Endothelial cell of umbilical vein (primary cell): ENCODE data around the gene ARL3. TPM values are rescaled to one million over a fixed set of nuclear protein-coding genes. Genes with fewer than 3 reads are reported as not detected.

Experiments
- BruUV-seq: library from RNA; stranded (reverse); fragments of 400-500 nt; replicated peaks from 2 replicates; lab custom pipeline; 2021; lab: Mats Ljungman, UMichigan
- CTCF ChIA-PET: fragments of 300-600, 350-600 bp; sonication (Branson Sonifier 250); formaldehyde crosslinking; loops from one replicate; lab custom pipeline; 2021; ENCODE audit warnings: antibody characterized with exemption, inconsistent platforms; lab: Charles Lee
- POLR2A ChIA-PET: fragments of 300-600, 350-600 bp; sonication (Branson Sonifier 250); formaldehyde crosslinking; loops from one replicate; lab custom pipeline; 2021; ENCODE audit warnings: antibody characterized with exemption, inconsistent platforms; lab: Charles Lee
- DNase-seq: peaks from one replicate; pipeline ENCODE4 v3.0.0-alpha.2; 2011; ENCODE audit warnings: low read depth, low spot score
- FAIRE-seq: peaks from 2 replicates; lab custom pipeline; 2011; peaks lifted over from hg19 to GRCh38; lab: Jason Lieb, UNC
- H2AFZ ChIP-seq: 2 replicates; pipeline ENCODE4 v1.6.0; 2012; ENCODE audit warnings: low read depth, low read length, control low read depth, inconsistent platforms
- H3K27ac ChIP-seq: 2 replicates; pipeline ENCODE4 v1.5.1; 2011; ENCODE audit warnings: low read depth, mild to moderate bottlenecking, control low read depth, low read length, moderate library complexity; ENCODE audit not compliant: insufficient read depth
- H3K27me3 ChIP-seq, 2 experiments: 2 replicates each; pipeline versions ENCODE4 v1.6.0 to v1.6.1; 2011; ENCODE audit warnings: low read length in 2 of 2, mixed read lengths in 1 of 2; ENCODE audit not compliant: control insufficient read depth in 2 of 2, insufficient read depth in 2 of 2
- H3K36me3 ChIP-seq, 2 experiments: 2 replicates in 1 of 2; 3 replicates in 1 of 2; pipeline ENCODE4 v1.5.1; 2011; ENCODE audit warnings: low read length in 2 of 2, mild to moderate bottlenecking in 1 of 2, moderate library complexity in 1 of 2; ENCODE audit not compliant: control insufficient read depth in 2 of 2, insufficient read depth in 2 of 2; ENCODE audit errors: extremely low read depth in 1 of 2
- H3K4me1 ChIP-seq: 3 replicates; pipeline ENCODE4 v1.5.1; 2011; ENCODE audit warnings: mild to moderate bottlenecking, low read length; ENCODE audit not compliant: control insufficient read depth, insufficient read depth; ENCODE audit errors: extremely low read depth
- H3K4me2 ChIP-seq: 2 replicates; pipeline ENCODE4 v1.6.1; 2011; ENCODE audit warnings: low read length, control low read depth, mixed read lengths; ENCODE audit not compliant: insufficient read depth
- H3K4me3 ChIP-seq, 3 experiments: fragments of 200-600 bp in 1 of 3; sonication (generic), shearing (Covaris generic) in 1 of 3; replicated peaks in 1 of 3; 2 replicates each; pipeline ENCODE4 v1.5.1; 2011 to 2016; ENCODE audit warnings: control low read depth in 3 of 3, low read length in 3 of 3, mild to moderate bottlenecking in 2 of 3, inconsistent platforms in 1 of 3, low read depth in 1 of 3, moderate library complexity in 1 of 3; ENCODE audit not compliant: insufficient read depth in 1 of 3
- H3K79me2 ChIP-seq: 2 replicates; pipeline ENCODE4 v1.6.0; 2012; ENCODE audit warnings: low read length, inconsistent platforms; ENCODE audit not compliant: control insufficient read depth, insufficient read depth
- H3K9ac ChIP-seq: replicated peaks from 2 replicates; pipeline ENCODE3; 2011; ENCODE audit warnings: low read length, control low read depth; ENCODE audit not compliant: insufficient read depth; ENCODE audit errors: extremely low read depth
- H3K9me1 ChIP-seq: replicated peaks from 3 replicates; pipeline ENCODE4 v1.6.0; 2011; ENCODE audit warnings: mild to moderate bottlenecking, low read length; ENCODE audit not compliant: control insufficient read depth, insufficient read depth; ENCODE audit errors: extremely low read depth
- H3K9me3 ChIP-seq: replicated peaks from 2 replicates; pipeline ENCODE4 v1.5.1; 2012; ENCODE audit warnings: low read length, inconsistent platforms; ENCODE audit not compliant: control insufficient read depth, insufficient read depth
- H4K20me1 ChIP-seq: replicated peaks from 2 replicates; pipeline ENCODE3; 2011; ENCODE audit warnings: mild to moderate bottlenecking, low read length; ENCODE audit not compliant: control insufficient read depth, insufficient read depth; ENCODE audit errors: extremely low read depth
- CTCF ChIP-seq, 2 donors: IDR thresholded peaks; 1 replicate in 1 of 2; 2 replicates in 1 of 2; pipeline ENCODE4 v1.5.1; 2011; ENCODE audit warnings: low read length in 2 of 2, mild to moderate bottlenecking in 2 of 2, moderate library complexity in 2 of 2, control low read depth in 1 of 2, inconsistent platforms in 1 of 2, low read depth in 1 of 2; ENCODE audit not compliant: insufficient read depth in 1 of 2; ENCODE audit errors: extremely low read depth in 1 of 2
- EZH2 ChIP-seq: IDR thresholded peaks from 2 replicates; pipeline ENCODE4 v1.6.1; 2012; ENCODE audit warnings: borderline replicate concordance, low read depth, mild to moderate bottlenecking, moderate library complexity, low read length, inconsistent platforms; ENCODE audit not compliant: severe bottlenecking
- FOS ChIP-seq: IDR thresholded peaks from 2 replicates; pipeline ENCODE4 v1.6.1; 2011; ENCODE audit warnings: mild to moderate bottlenecking, low read length, moderate library complexity, borderline replicate concordance; ENCODE audit not compliant: insufficient read depth
- GATA2 ChIP-seq: IDR thresholded peaks from 2 replicates; pipeline ENCODE4 v1.7.0; 2011; ENCODE audit warnings: low read depth, mild to moderate bottlenecking, moderate library complexity, mixed read lengths, low read length; ENCODE audit not compliant: insufficient read length, insufficient read depth
- JUN ChIP-seq: IDR thresholded peaks from 2 replicates; pipeline ENCODE4 v1.6.1; 2011; ENCODE audit warnings: borderline replicate concordance, low read depth; ENCODE audit not compliant: insufficient read length, insufficient read depth
- MAX ChIP-seq: IDR thresholded peaks from 2 replicates; pipeline ENCODE4 v1.6.1; 2011; ENCODE audit not compliant: insufficient read depth, insufficient read length
- MYC ChIP-seq: IDR thresholded peaks from one replicate; pipeline ENCODE4 v1.6.1; 2011; ENCODE audit warnings: mild to moderate bottlenecking, low read depth, low read length
- POLR2A ChIP-seq: IDR thresholded peaks from 2 replicates; pipeline ENCODE4 v1.6.1; 2012; ENCODE audit warnings: low read depth, mild to moderate bottlenecking, control low read depth, low read length
- POLR2AphosphoS5 ChIP-seq: IDR thresholded peaks from 2 replicates; pipeline ENCODE4 v1.6.1; 2012; ENCODE audit warnings: low read depth, mild to moderate bottlenecking, control low read depth, low read length, moderate library complexity; ENCODE audit not compliant: insufficient read depth
- dilution Hi-C: fragments of 300-500 bp; cut with MboI; formaldehyde crosslinking; loops from one replicate; pipeline ENCODE4 v1.15.0; 2019; ENCODE audit warnings: low sequenced_read_pairs; ENCODE audit not compliant: extremely low pct_ligation_motif_present
- intact Hi-C: fragments of 100-400 bp; cut with micrococcal nuclease; formaldehyde crosslinking; loops from one replicate; pipeline ENCODE4 v1.10.0; 2022
- polyA plus RNA-seq, 4 experiments: library from polyadenylated mRNA; depleted of rRNA in 3 of 4; stranded (reverse) in 3 of 4; unstranded in 1 of 4; fragments of >200 nt; gene quantifications; 2 replicates each; pipeline versions ENCODE4 v1.2.1 to v1.2.3, GENCODE V29; 2011 to 2012; ENCODE audit warnings: missing spikeins in 1 of 4
- total RNA-seq: library from RNA; stranded (reverse); gene quantifications from 2 replicates; pipeline ENCODE4 v1.2.3, GENCODE V29; 2021

The ARL3 gene
- total and polyA plus RNA-seq, 2 donors (not counting 3 experiments of a cell fraction or from before 2014, with no cell fraction given) = 6.6 to 11.0 TPM

GRCh38 chr10:102641402-102641801 lies 72.8 kb downstream of the ARL3 start:
- TF ChIP-seq JUN (no peak), CTCF (IDR thresholded peaks at IDR 0.05; ENCODE audit: extremely low read depth in 1 of 2, insufficient read depth in 1 of 2, low read depth in 1 of 2, low read length in 2 of 2) (no peak), FOS (no peak), POLR2A (no peak), POLR2AphosphoS5 (no peak), GATA2 (no peak), MAX (no peak), EZH2 (no peak), MYC (no peak)
- dilution Hi-C loops (no loop called here), intact Hi-C loops (no loop called here)
- BruUV-seq = no TSS peak
- peaks cover 24% of the 10 kb centered on the region for H3K79me2 ChIP-seq
- peaks cover 6% of the 10 kb centered on the region for H3K4me1 ChIP-seq
- no peaks in the 10 kb centered on the region for H3K9me3 ChIP-seq
- no peaks in the 10 kb centered on the region for H3K27me3 ChIP-seq
- no peaks in the 10 kb centered on the region for H4K20me1 ChIP-seq
- H3K27ac ChIP-seq = peak overlapping the region; percentile 70
- peak overlapping the region; percentile 68 for H3K9ac ChIP-seq
- H3K9me1 ChIP-seq = no peaks in the 10 kb centered on the region
- no peaks in the 10 kb centered on the region for H3K36me3 ChIP-seq
- DNase-seq (no peak), FAIRE-seq (no peak)
- CTCF ChIA-PET = interaction anchor here (0.8 to 6.9 kb wide), 7 partner anchors 25 to 58 kb away, joined by 3 to 110 read pairs (median 3); no protein-coding TSS in a partner anchor
- POLR2A ChIA-PET = interaction anchor here (0.8 to 1.4 kb wide), 6 partner anchors 9 to 44 kb away, joined by 3 to 7 read pairs (median 4); no protein-coding TSS in a partner anchor
- H2AFZ ChIP-seq = peak overlapping the region; percentile 55
- peak overlapping the region in 2 of 3 experiments; percentile 43 to 64 for H3K4me3 ChIP-seq
- peak overlapping the region; percentile 73 for H3K4me2 ChIP-seq
